Measurements from ENCODE around the gene STAG3.
"Not testable (repeated sequence)": the region's sequence is repeated elsewhere in the genome, so short reads cannot be mapped to it uniquely, and the experiment has no call there.

Gene STAG3

GRCh38 chr7:100257017-100257416 lies 79.3 kb downstream of the STAG3 start:
- H3K36me3 ChIP-seq (ENCODE audit: control insufficient read depth in 1 of 2, insufficient read depth in 2 of 2, low read length in 2 of 2): peaks cover 0 to 3% of the 10 kb centered on the region in 2 experiments
- H3K4ac ChIP-seq (ENCODE audit: low read depth, low read length): no peak overlapping the region
- no peak overlapping the region for H3K4me3 ChIP-seq (ENCODE audit: low read depth, low read length)
- no peak for DNase-seq
- H3K27ac ChIP-seq (ENCODE audit: low read depth, low read length): no peak overlapping the region
- no peak overlapping the region for H2BK5ac ChIP-seq (ENCODE audit: low read depth, low read length, poor library complexity)
- H3K9ac ChIP-seq (ENCODE audit: low read length): no peak overlapping the region
- no peaks in the 10 kb centered on the region for H3K79me1 ChIP-seq (ENCODE audit: low read length)
- no peak overlapping the region for H4K91ac ChIP-seq (ENCODE audit: low read depth, low read length)
- H3K23ac ChIP-seq (ENCODE audit: low read length): no peak overlapping the region
- H2AFZ ChIP-seq (ENCODE audit: insufficient read depth, low read length, poor library complexity): no peak overlapping the region
- H4K12ac ChIP-seq (ENCODE audit: low read depth, low read length): no peak overlapping the region
- no peak overlapping the region for H4K8ac ChIP-seq (ENCODE audit: low read depth, low read length)
- no peak overlapping the region for H3K14ac ChIP-seq (ENCODE audit: low read length)
- H3K9me3 ChIP-seq (ENCODE audit: insufficient read depth, low read depth, low read length): no peaks in the 10 kb centered on the region
- no peak overlapping the region for H3K18ac ChIP-seq (ENCODE audit: low read length)
- no peaks in the 10 kb centered on the region for H3K4me1 ChIP-seq (ENCODE audit: control insufficient read depth in 1 of 2, insufficient read depth in 2 of 2, low read length in 2 of 2)
- no peak overlapping the region for H2BK120ac ChIP-seq (ENCODE audit: insufficient read depth, low read length, poor library complexity)
- H2BK12ac ChIP-seq (ENCODE audit: low read length): no peak overlapping the region
- no peaks in the 10 kb centered on the region for H3K27me3 ChIP-seq (ENCODE audit: insufficient read depth, low read length)
- H3K4me2 ChIP-seq (ENCODE audit: low read length): no peak overlapping the region
- no peak overlapping the region for H2AK5ac ChIP-seq (ENCODE audit: low read length)
- WGBS (ENCODE audit: extremely low coverage, insufficient coverage, insufficient read length): no CpG with 5 or more reads among the region's 7 CpGs
- H3K79me2 ChIP-seq (ENCODE audit: control insufficient read depth, insufficient read depth, low read length, poor library complexity): no peaks in the 10 kb centered on the region

DNA sequence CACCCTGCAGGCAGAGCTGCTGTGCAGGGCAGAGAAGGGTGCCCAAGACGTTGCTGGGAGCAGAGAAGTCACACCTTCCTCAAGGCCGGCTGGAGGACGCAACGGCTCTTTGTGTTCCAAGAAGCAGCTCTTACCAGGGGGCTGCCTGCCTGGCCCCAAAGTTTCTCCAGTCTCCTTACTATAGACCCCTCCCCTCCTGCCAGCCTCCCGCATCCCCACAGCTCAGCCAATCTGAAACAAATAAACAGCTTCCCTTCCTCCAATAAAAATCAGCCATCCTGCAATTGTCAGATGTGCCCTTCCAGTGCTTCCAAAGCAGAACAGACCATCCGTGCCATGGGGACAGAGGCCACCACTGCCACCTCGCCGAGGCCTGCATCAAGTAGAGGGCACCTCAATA lies 82.3 kb downstream of the STAG3 start:
- H4K8ac ChIP-seq (ENCODE audit: low read depth, low read length); H3K14ac ChIP-seq (ENCODE audit: low read length); H3K9me3 ChIP-seq (ENCODE audit: insufficient read depth, low read depth, low read length); H3K23ac ChIP-seq (ENCODE audit: low read length); H3K27ac ChIP-seq (ENCODE audit: low read depth, low read length); H3K18ac ChIP-seq (ENCODE audit: low read length); H3K36me3 ChIP-seq (ENCODE audit: control insufficient read depth in 1 of 2, insufficient read depth in 2 of 2, low read length in 2 of 2); H3K4me1 ChIP-seq (ENCODE audit: control insufficient read depth in 1 of 2, insufficient read depth in 2 of 2, low read length in 2 of 2); DNase-seq; H3K4me2 ChIP-seq (ENCODE audit: low read length); H3K27me3 ChIP-seq (ENCODE audit: insufficient read depth, low read length); H3K4ac ChIP-seq (ENCODE audit: low read depth, low read length); H4K12ac ChIP-seq (ENCODE audit: low read depth, low read length); H2BK5ac ChIP-seq (ENCODE audit: low read depth, low read length, poor library complexity); H2BK120ac ChIP-seq (ENCODE audit: insufficient read depth, low read length, poor library complexity); H2AK5ac ChIP-seq (ENCODE audit: low read length); H3K79me1 ChIP-seq (ENCODE audit: low read length); H3K79me2 ChIP-seq (ENCODE audit: control insufficient read depth, insufficient read depth, low read length, poor library complexity); H2BK12ac ChIP-seq (ENCODE audit: low read length); H3K4me3 ChIP-seq (ENCODE audit: low read depth, low read length); H4K91ac ChIP-seq (ENCODE audit: low read depth, low read length); H3K9ac ChIP-seq (ENCODE audit: low read length); H2AFZ ChIP-seq (ENCODE audit: insufficient read depth, low read length, poor library complexity): not testable (repeated sequence)
- WGBS (ENCODE audit: extremely low coverage, insufficient coverage, insufficient read length): no CpG with 5 or more reads among the region's 8 CpGs

DNA sequence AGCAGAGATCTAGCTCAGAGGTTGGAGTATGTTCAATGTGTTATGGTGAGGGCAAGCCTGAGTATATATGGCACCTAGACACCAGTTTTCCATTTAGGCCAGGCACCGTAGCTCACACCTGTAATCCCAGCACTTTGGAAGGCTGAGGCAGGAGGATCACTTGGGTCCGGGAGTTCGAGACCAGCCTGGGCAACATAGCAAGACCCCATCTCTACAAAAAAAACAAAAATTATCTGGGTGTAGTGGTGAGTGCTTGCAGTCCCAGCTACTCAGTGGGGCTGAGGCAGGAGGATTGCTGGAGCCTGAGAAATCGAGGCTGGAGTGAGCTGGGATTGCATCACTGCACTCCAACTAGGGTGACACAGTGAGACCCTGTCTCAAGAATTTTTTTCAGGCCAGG lies 85.2 kb downstream of the STAG3 start:
- H3K9ac ChIP-seq (ENCODE audit: low read length); H3K4ac ChIP-seq (ENCODE audit: low read depth, low read length); H3K9me3 ChIP-seq (ENCODE audit: insufficient read depth, low read depth, low read length); H3K14ac ChIP-seq (ENCODE audit: low read length); H3K79me1 ChIP-seq (ENCODE audit: low read length); H3K79me2 ChIP-seq (ENCODE audit: control insufficient read depth, insufficient read depth, low read length, poor library complexity); H2AK5ac ChIP-seq (ENCODE audit: low read length); H2AFZ ChIP-seq (ENCODE audit: insufficient read depth, low read length, poor library complexity); H3K36me3 ChIP-seq (ENCODE audit: control insufficient read depth in 1 of 2, insufficient read depth in 2 of 2, low read length in 2 of 2); H3K23ac ChIP-seq (ENCODE audit: low read length); H2BK120ac ChIP-seq (ENCODE audit: insufficient read depth, low read length, poor library complexity); H3K27me3 ChIP-seq (ENCODE audit: insufficient read depth, low read length); DNase-seq; H2BK5ac ChIP-seq (ENCODE audit: low read depth, low read length, poor library complexity); H4K12ac ChIP-seq (ENCODE audit: low read depth, low read length); H3K4me2 ChIP-seq (ENCODE audit: low read length); H2BK12ac ChIP-seq (ENCODE audit: low read length); H4K91ac ChIP-seq (ENCODE audit: low read depth, low read length); H4K8ac ChIP-seq (ENCODE audit: low read depth, low read length); H3K27ac ChIP-seq (ENCODE audit: low read depth, low read length); H3K18ac ChIP-seq (ENCODE audit: low read length); H3K4me3 ChIP-seq (ENCODE audit: low read depth, low read length): not testable (repeated sequence)
- no CpG with 5 or more reads among the region's 4 CpGs for WGBS (ENCODE audit: extremely low coverage, insufficient coverage, insufficient read length)
- H3K4me1 ChIP-seq (ENCODE audit: control insufficient read depth in 1 of 2, insufficient read depth in 2 of 2, low read length in 2 of 2): peaks cover 3 to 11% of the 10 kb centered on the region in 2 experiments

Data from trophoblast cell (in vitro differentiated cells and primary cell).